HCT116 (cell line): ENCODE data around the gene VEZF1. TPM values are rescaled to one million over a fixed set of nuclear protein-coding genes. Genes with fewer than 3 reads are reported as not detected.

Experiments
- ATAC-seq: fragments of 200-7000 bp; cut with Tn5 transposase; 2 replicates; pipeline ENCODE4 v1.9.1; 2020; ENCODE audit warnings: mild to moderate bottlenecking, moderate library complexity
- BruUV-seq: library from RNA; stranded (reverse); fragments of 400-500 nt; replicated peaks from 2 replicates; lab custom pipeline; 2021; lab: Mats Ljungman, UMichigan
- CTCF ChIA-PET: fragments of 300-600 bp; sonication (Branson Sonifier 250); formaldehyde crosslinking; loops from one replicate; lab custom pipeline; 2021; ENCODE audit warnings: antibody characterized with exemption; lab: Charles Lee
- POLR2A ChIA-PET: fragments of 300-600, 350-600 bp; sonication (Branson Sonifier 250); formaldehyde crosslinking; loops from one replicate; lab custom pipeline; 2021; ENCODE audit warnings: antibody characterized with exemption; lab: Charles Lee
- RAD21 ChIA-PET, 2 experiments: fragments of 300-600 bp; sonication (Branson Sonifier 250); formaldehyde crosslinking; loops; one replicate each; lab custom pipeline; 2023; ENCODE audit warnings: low total read pairs in 2 of 2; ENCODE audit not compliant: uncharacterized antibody in 2 of 2, unreplicated experiment in 2 of 2, low non-redundant PET in 1 of 2; lab: Charles Lee
- DNase-seq: peaks from one replicate; pipeline ENCODE4 v3.0.0-alpha.2; 2010; ENCODE audit warnings: low read depth, low spot score
- H2AFZ ChIP-seq: fragments of 200-600 bp; shearing (Covaris generic), sonication (generic); 2 replicates; pipeline ENCODE4 v1.6.1; 2017; ENCODE audit warnings: low read depth, mixed run types, mixed read lengths, antibody characterized with exemption, low read length; ENCODE audit not compliant: poor library complexity, severe bottlenecking
- H3K27ac ChIP-seq: 2 replicates; pipeline ENCODE4 v1.5.1; 2012; ENCODE audit warnings: low read depth, low read length
- H3K27me3 ChIP-seq: fragments of 200-600 bp; sonication (generic); 2 replicates; pipeline ENCODE4 v1.6.1; 2016; ENCODE audit warnings: mixed run types, low read length, mixed read lengths; ENCODE audit not compliant: insufficient read depth
- H3K36me3 ChIP-seq, 2 experiments: fragments of 200-500 bp in 1 of 2; fragments of 200-600 bp in 1 of 2; sonication (Bioruptor generic) in 1 of 2; sonication (generic) in 1 of 2; 2 replicates each; pipeline versions ENCODE4 v1.5.1 to v1.6.1; 2014 to 2016; ENCODE audit warnings: low read length in 2 of 2, inconsistent platforms in 1 of 2, mixed read lengths in 1 of 2, mixed run types in 1 of 2; ENCODE audit not compliant: insufficient read depth in 2 of 2, control insufficient read depth in 1 of 2
- H3K4me1 ChIP-seq, 2 experiments: fragments of 200-600 bp in 1 of 2; sonication (generic) in 1 of 2; 2 replicates each; pipeline versions ENCODE4 v1.5.1 to v1.6.1; 2012 to 2017; ENCODE audit warnings: low read length in 2 of 2, inconsistent platforms in 1 of 2, mild to moderate bottlenecking in 1 of 2, mixed read lengths in 1 of 2, mixed run types in 1 of 2, moderate library complexity in 1 of 2; ENCODE audit not compliant: insufficient read depth in 2 of 2, control insufficient read depth in 1 of 2
- H3K4me2 ChIP-seq: fragments of 200-600 bp; sonication (generic); 2 replicates; pipeline ENCODE4 v1.6.1; 2017; ENCODE audit warnings: mixed run types, low read length, mixed read lengths
- H3K4me3 ChIP-seq, 2 experiments: fragments of 200-600 bp in 1 of 2; sonication (generic) in 1 of 2; replicated peaks in 1 of 2; 2 replicates each; pipeline ENCODE4 v1.5.1; 2011 to 2016; ENCODE audit warnings: low read length in 2 of 2, control low read depth in 1 of 2, low read depth in 1 of 2, mild to moderate bottlenecking in 1 of 2, mixed read lengths in 1 of 2, mixed run types in 1 of 2
- H3K79me2 ChIP-seq: fragments of 200-600 bp; sonication (generic); 2 replicates; pipeline ENCODE4 v1.6.1; 2017; ENCODE audit warnings: mild to moderate bottlenecking, mixed run types, low read length, moderate library complexity, mixed read lengths; ENCODE audit not compliant: insufficient read depth
- H3K9ac ChIP-seq: fragments of 200-600 bp; sonication (generic); 2 replicates; pipeline ENCODE4 v1.6.1; 2016; ENCODE audit warnings: low read length, mixed read lengths
- H3K9me2 ChIP-seq: fragments of 200-600 bp; sonication (generic), shearing (Covaris generic); 2 replicates; pipeline ENCODE4 v1.6.1; 2017; ENCODE audit warnings: mixed run types, mild to moderate bottlenecking, moderate library complexity; ENCODE audit not compliant: insufficient read depth
- H3K9me3 ChIP-seq, 2 experiments: fragments of 200-500 bp in 1 of 2; fragments of 200-600 bp in 1 of 2; sonication (Bioruptor generic) in 1 of 2; sonication (generic) in 1 of 2; 2 replicates each; pipeline ENCODE4 v1.6.1; 2014 to 2017; ENCODE audit warnings: low read length in 2 of 2, mixed read lengths in 2 of 2, inconsistent platforms in 1 of 2, low read depth in 1 of 2, mild to moderate bottlenecking in 1 of 2, mixed run types in 1 of 2, moderate library complexity in 1 of 2; ENCODE audit not compliant: control insufficient read depth in 1 of 2, insufficient read depth in 1 of 2
- H4K20me1 ChIP-seq: fragments of 200-600 bp; sonication (generic), shearing (Covaris generic); 2 replicates; pipeline ENCODE4 v1.6.1; 2017; ENCODE audit warnings: mixed run types, mild to moderate bottlenecking, moderate library complexity; ENCODE audit not compliant: insufficient read depth
- CTCF ChIP-seq, 3 experiments: fragments of 200-600 bp in 1 of 3; sonication (generic) in 1 of 3; IDR thresholded peaks in 2 of 3; conservative IDR thresholded peaks in 1 of 3; 2 replicates each; pipeline ENCODE4 v1.5.1; 2012 to 2017; ENCODE audit warnings: low read depth in 2 of 3, low read length in 2 of 3, antibody characterized with exemption in 1 of 3, borderline replicate concordance in 1 of 3, control low read depth in 1 of 3, mild to moderate bottlenecking in 1 of 3, mixed read lengths in 1 of 3, mixed run types in 1 of 3, moderate library complexity in 1 of 3; ENCODE audit not compliant: insufficient read depth in 1 of 3
- RAD21 ChIP-seq: IDR thresholded peaks from 2 replicates; pipeline ENCODE4 v1.6.1; 2012; ENCODE audit warnings: low read depth, mild to moderate bottlenecking
- ZFX ChIP-seq: fragments of 450-650 bp; IDR thresholded peaks from 2 replicates; pipeline ENCODE4 v1.6.1; 2017
- ZNF274 ChIP-seq: fragments of 200-500 bp; sonication (Bioruptor generic); IDR thresholded peaks from 2 replicates; pipeline ENCODE4 v1.6.1; 2014; ENCODE audit warnings: mild to moderate bottlenecking, low read depth, low read length, inconsistent platforms
- intact Hi-C: fragments of 100-400 bp; cut with micrococcal nuclease; formaldehyde crosslinking; loops from 2 replicates; pipeline ENCODE4 v1.10.0; 2022
- total RNA-seq: library from RNA; stranded (reverse); gene quantifications from one replicate; pipeline ENCODE4 v1.2.1, GENCODE V29; 2021; ENCODE audit not compliant: unreplicated experiment

Gene VEZF1
- total RNA-seq, 1 experiment from 2014 or later: 70.2 TPM

- peak overlapping the region; percentile 97 for H3K27ac ChIP-seq
- BruUV-seq: TSS peak; percentile 53
- no peak for ATAC-seq
- CTCF ChIA-PET: interaction anchor here (1.5 to 3.9 kb wide), 6 partner anchors 9 to 61 kb away, joined by 5 to 14 read pairs (median 10); no protein-coding TSS in a partner anchor
- POLR2A ChIA-PET: interaction anchor here (0.9 to 2.8 kb wide), 14 partner anchors 10 to 94 kb away, joined by 3 to 16 read pairs (median 5); partner anchors contain the start of genes SRSF1 and VEZF1
- H3K36me3 ChIP-seq: peaks cover 0 to 5% of the 10 kb centered on the region in 2 experiments; a peak in 1 of 4 replicates
- H2AFZ ChIP-seq: no peak overlapping the region
- peaks cover 71 to 81% of the 10 kb centered on the region in 2 experiments for H3K4me1 ChIP-seq
- intact Hi-C loops: loop anchor here (2.0 to 5.0 kb wide), 2 partner anchors 57 to 95 kb away; no protein-coding TSS in a partner anchor
- H3K9me2 ChIP-seq: no peaks in the 10 kb centered on the region
- peak overlapping the region; percentile 85 for H3K4me2 ChIP-seq
- H3K27me3 ChIP-seq: no peaks in the 10 kb centered on the region
- peaks cover 51% of the 10 kb centered on the region for H3K79me2 ChIP-seq
- peak overlapping the region; percentile 75 for H3K4me3 ChIP-seq
- RAD21 ChIA-PET: interaction anchor here (1.0 to 1.2 kb wide), 3 partner anchors 33 to 93 kb away, joined by 3 to 4 read pairs (median 3); no protein-coding TSS in a partner anchor
- TF ChIP-seq RAD21 (no peak), CTCF (IDR thresholded peaks at IDR 0.05 in 2 of 3, conservative IDR thresholded peaks at IDR 0.05 in 1 of 3; ENCODE audit: borderline replicate concordance in 1 of 3, insufficient read depth in 1 of 3, low read depth in 2 of 3, low read length in 2 of 3) (0 out of 6 replicates have a peak, but pooled peaks of 1 of the 3 experiments have one; percentile 2)
- peak overlapping the region; percentile 86 for H3K9ac ChIP-seq
- no peak for DNase-seq
- H4K20me1 ChIP-seq: no peaks in the 10 kb centered on the region
- no peaks in the 10 kb centered on the region for H3K9me3 ChIP-seq
Measured at GRCh38 chr17:57953705-57954396, 34.2 kb downstream of the VEZF1 start.

GRCh38 chr17:57953219-57953618, 34.8 kb downstream of the VEZF1 start:
- intact Hi-C loops: loop anchor here (2.0 to 5.0 kb wide), 2 partner anchors 56 to 94 kb away; no protein-coding TSS in a partner anchor
- Histone ChIP-seq H3K9me2 (no peaks in the 10 kb centered on the region), H2AFZ (no peak overlapping the region), H4K20me1 (no peaks in the 10 kb centered on the region), H3K4me3 (peak overlapping the region; percentile 75), H3K4me1 (peaks cover 73 to 88% of the 10 kb centered on the region in 2 experiments), H3K27me3 (no peaks in the 10 kb centered on the region), H3K79me2 (peaks cover 51% of the 10 kb centered on the region), H3K9me3 (no peaks in the 10 kb centered on the region), H3K27ac (peak overlapping the region; percentile 97), H3K9ac (peak overlapping the region; percentile 86), H3K4me2 (peak overlapping the region; percentile 85), H3K36me3 (peaks cover 0 to 5% of the 10 kb centered on the region in 2 experiments; a peak in 1 of 4 replicates)
- DNase-seq: no peak
- ChIA-PET RAD21 (interaction anchor here in 1 of 2 experiments (1.8 kb wide), 1 partner anchor 92 kb away, joined by 4 read pairs; no protein-coding TSS in a partner anchor), POLR2A (interaction anchor here (0.9 to 2.8 kb wide), 19 partner anchors 9 to 131 kb away, joined by 3 to 16 read pairs (median 5); partner anchors contain the start of genes DYNLL2, MRPS23, SRSF1 and VEZF1), CTCF (interaction anchor here (1.3 to 3.9 kb wide), 6 partner anchors 9 to 92 kb away, joined by 4 to 14 read pairs (median 8); no protein-coding TSS in a partner anchor)
- ATAC-seq: no peak
- TF ChIP-seq ZFX (0 out of 2 replicates have a peak, but pooled peaks have one; percentile 6), ZNF274 (no peak)
- BruUV-seq: no TSS peak
